H1 (cell line): ENCODE data around the gene PAQR8. TPM values are rescaled to one million over a fixed set of nuclear protein-coding genes. Genes with fewer than 3 reads are reported as not detected.

Source experiments
- CTCF ChIA-PET: fragments of 300-600 bp; sonication (Branson Sonifier 250); formaldehyde crosslinking; loops from one replicate; lab custom pipeline; 2021; ENCODE audit not compliant: partially characterized antibody; lab: Charles Lee
- POLR2A ChIA-PET: fragments of 300-600 bp; sonication (Branson Sonifier 250); formaldehyde crosslinking; loops from one replicate; lab custom pipeline; 2021; ENCODE audit warnings: inconsistent platforms; ENCODE audit not compliant: partially characterized antibody; lab: Charles Lee
- DNase-seq, 2 experiments: peaks; one replicate each; pipeline versions ENCODE4 v3.0.0 to v3.0.0-alpha.2; 2010 to 2022; ENCODE audit warnings: low spot score in 2 of 2, low read depth in 1 of 2, mixed read lengths in 1 of 2
- FAIRE-seq: peaks from 2 replicates; lab custom pipeline; 2011; peaks lifted over from hg19 to GRCh38; lab: Jason Lieb, UNC
- H2AFZ ChIP-seq: 2 replicates; pipeline ENCODE4 v1.8.1; 2012; ENCODE audit warnings: low read length, inconsistent platforms
- H2AK5ac ChIP-seq: 2 replicates; pipeline ENCODE4 v1.6.1; 2013; ENCODE audit warnings: low read depth, low read length
- H2BK120ac ChIP-seq: replicated peaks from 2 replicates; pipeline ENCODE3; 2013; ENCODE audit warnings: low read depth, low read length, inconsistent platforms
- H2BK12ac ChIP-seq: 2 replicates; pipeline ENCODE4 v1.6.1; 2013; ENCODE audit warnings: low read depth, low read length
- H2BK15ac ChIP-seq: 2 replicates; pipeline ENCODE4 v1.6.1; 2013; ENCODE audit warnings: low read length
- H2BK20ac ChIP-seq: 2 replicates; pipeline ENCODE4 v1.6.1; 2013; ENCODE audit warnings: low read length
- H2BK5ac ChIP-seq: 2 replicates; pipeline ENCODE4 v1.6.1; 2013; ENCODE audit warnings: low read depth, low read length
- H3K14ac ChIP-seq: 2 replicates; pipeline ENCODE4 v1.6.1; 2013; ENCODE audit warnings: inconsistent platforms; ENCODE audit not compliant: insufficient read length
- H3K18ac ChIP-seq: 2 replicates; pipeline ENCODE4 v1.6.1; 2013; ENCODE audit warnings: low read length; ENCODE audit errors: extremely low read depth
- H3K23ac ChIP-seq: 2 replicates; pipeline ENCODE4 v1.6.1; 2013; ENCODE audit warnings: inconsistent platforms; ENCODE audit not compliant: insufficient read length
- H3K23me2 ChIP-seq: 2 replicates; pipeline ENCODE4 v1.6.1; 2013; ENCODE audit warnings: low read depth, low read length
- H3K27ac ChIP-seq: 2 replicates; pipeline ENCODE4 v1.6.1; 2011; ENCODE audit warnings: low read depth, low read length, inconsistent platforms
- H3K27me3 ChIP-seq, 4 experiments: replicated peaks in 1 of 4; 1 replicate in 1 of 4; 2 replicates in 3 of 4; pipeline versions ENCODE4 v1.6.1 to v1.8.1; 2011 to 2013; ENCODE audit warnings: low read length in 3 of 4, mild to moderate bottlenecking in 3 of 4, inconsistent platforms in 2 of 4, mixed read lengths in 2 of 4, moderate library complexity in 1 of 4; ENCODE audit not compliant: control insufficient read depth in 3 of 4, insufficient read depth in 3 of 4; ENCODE audit errors: extremely low read depth in 1 of 4
- H3K36me3 ChIP-seq, 4 experiments: 2 replicates each; pipeline versions ENCODE4 v1.6.1 to v1.8.1; 2011 to 2013; ENCODE audit warnings: mild to moderate bottlenecking in 4 of 4, low read length in 3 of 4, moderate library complexity in 2 of 4, control low read depth in 1 of 4, inconsistent platforms in 1 of 4; ENCODE audit not compliant: insufficient read depth in 4 of 4, control insufficient read depth in 2 of 4
- H3K4ac ChIP-seq: replicated peaks from 2 replicates; pipeline ENCODE3; 2013; ENCODE audit warnings: low read length, low read depth, mixed read lengths, inconsistent platforms; ENCODE audit not compliant: insufficient read length
- H3K4me1 ChIP-seq, 4 experiments: replicated peaks in 1 of 4; 1 replicate in 1 of 4; 2 replicates in 3 of 4; pipeline versions ENCODE4 v1.6.1 to v1.8.1; 2011 to 2013; ENCODE audit warnings: low read length in 3 of 4, inconsistent platforms in 2 of 4, mixed read lengths in 1 of 4; ENCODE audit not compliant: insufficient read depth in 4 of 4, control insufficient read depth in 3 of 4
- H3K4me2 ChIP-seq, 2 experiments: 2 replicates each; pipeline versions ENCODE4 v1.6.1 to v1.8.1; 2011 to 2013; ENCODE audit warnings: low read depth in 2 of 2, low read length in 2 of 2, control low read depth in 1 of 2, inconsistent platforms in 1 of 2, mild to moderate bottlenecking in 1 of 2; ENCODE audit not compliant: insufficient read depth in 1 of 2
- H3K4me3 ChIP-seq, 4 experiments: fragments of 200-600, 300-600 bp in 1 of 4; sonication (generic), shearing (Covaris generic), sonication (Bioruptor Twin) in 1 of 4; 2 replicates each; pipeline versions ENCODE4 v1.5.1 to v1.8.1; 2011 to 2016; ENCODE audit warnings: low read length in 4 of 4, low read depth in 3 of 4, control low read depth in 2 of 4, inconsistent platforms in 2 of 4, mild to moderate bottlenecking in 2 of 4, mixed read lengths in 1 of 4, moderate library complexity in 1 of 4; ENCODE audit not compliant: insufficient read depth in 2 of 4; ENCODE audit errors: extremely low read depth in 1 of 4
- H3K56ac ChIP-seq: replicated peaks from 2 replicates; pipeline ENCODE3; 2013; ENCODE audit warnings: low read depth, mild to moderate bottlenecking, mixed read lengths, low read length, inconsistent platforms; ENCODE audit not compliant: insufficient read length
- H3K79me1 ChIP-seq: 2 replicates; pipeline ENCODE4 v1.6.1; 2013; ENCODE audit warnings: low read depth, low read length, control low read depth
- H3K79me2 ChIP-seq, 2 experiments: 2 replicates each; pipeline versions ENCODE4 v1.6.1 to v1.8.1; 2012 to 2013; ENCODE audit warnings: low read length in 2 of 2, mild to moderate bottlenecking in 2 of 2, inconsistent platforms in 1 of 2; ENCODE audit not compliant: insufficient read depth in 2 of 2, control insufficient read depth in 1 of 2
- H3K9ac ChIP-seq, 4 experiments: replicated peaks in 1 of 4; 1 replicate in 1 of 4; 2 replicates in 3 of 4; pipeline versions ENCODE4 v1.6.1 to v1.8.1; 2011 to 2013; ENCODE audit warnings: low read depth in 3 of 4, low read length in 3 of 4, control low read depth in 2 of 4, mild to moderate bottlenecking in 2 of 4, moderate library complexity in 2 of 4, inconsistent platforms in 1 of 4; ENCODE audit errors: extremely low read depth in 1 of 4
- H3K9me3 ChIP-seq, 2 experiments: 2 replicates each; pipeline versions ENCODE4 v1.6.1 to v1.8.1; 2012 to 2013; ENCODE audit warnings: mild to moderate bottlenecking in 2 of 2, moderate library complexity in 2 of 2, control low read depth in 1 of 2, inconsistent platforms in 1 of 2, low read depth in 1 of 2, low read length in 1 of 2, mixed read lengths in 1 of 2; ENCODE audit not compliant: insufficient read depth in 2 of 2
- H4K20me1 ChIP-seq, 2 experiments: replicated peaks in 1 of 2; 2 replicates each; pipeline versions ENCODE3 to v1.8.1; 2011 to 2013; ENCODE audit warnings: inconsistent platforms in 2 of 2, low read length in 2 of 2, mild to moderate bottlenecking in 1 of 2; ENCODE audit not compliant: insufficient read depth in 2 of 2, control insufficient read depth in 1 of 2
- H4K5ac ChIP-seq: 2 replicates; pipeline ENCODE4 v1.6.1; 2013; ENCODE audit warnings: low read length, low read depth, mixed read lengths, inconsistent platforms; ENCODE audit not compliant: insufficient read length
- H4K8ac ChIP-seq: 2 replicates; pipeline ENCODE4 v1.8.0; 2013; ENCODE audit warnings: mild to moderate bottlenecking, moderate library complexity, low read length, inconsistent platforms; ENCODE audit not compliant: insufficient read depth; ENCODE audit errors: extremely low read depth
- H4K91ac ChIP-seq: replicated peaks from 2 replicates; pipeline ENCODE3; 2013; ENCODE audit warnings: low read length, mixed read lengths, inconsistent platforms; ENCODE audit not compliant: insufficient read length
- CTBP2 ChIP-seq: IDR thresholded peaks from 2 replicates; pipeline ENCODE4 v1.7.0; 2011; ENCODE audit warnings: borderline replicate concordance, mild to moderate bottlenecking, moderate library complexity, mixed read lengths, low read length; ENCODE audit not compliant: insufficient read depth, insufficient read length
- WGBS, 2 experiments: shearing (Covaris generic) in 1 of 2; methylation state at CpG; one replicate each; pipeline versions ENCODE4 v1.1.6 to v1.1.7; 2013 to 2015; ENCODE audit warnings: low lambda C conversion rate in 2 of 2, mixed read lengths in 2 of 2, inconsistent platforms in 1 of 2, low coverage in 1 of 2, missing lambda C conversion rate in 1 of 2; ENCODE audit not compliant: insufficient replicate concordance in 2 of 2, insufficient coverage in 1 of 2, insufficient read length in 1 of 2; ENCODE audit errors: extremely low coverage in 1 of 2, missing lambda C conversion rate in 1 of 2; 5-methylcytosine and 5-hydroxymethylcytosine counted together
- polyA plus RNA-seq, 7 experiments: library from polyadenylated mRNA; depleted of rRNA in 3 of 7; stranded (reverse) in 5 of 7; unstranded in 2 of 7; fragments of >200 nt in 5 of 7; fragments of 200-250 nt in 2 of 7; gene quantifications; 1 replicate in 5 of 7; 2 replicates in 1 of 7; 4 replicates in 1 of 7; pipeline versions ENCODE4 v1.2.1 to v1.2.3, GENCODE V29; 2011 to 2013; ENCODE audit warnings: missing spikeins in 2 of 7, mixed read lengths in 2 of 7
- total RNA-seq: library from RNA; stranded (reverse); fragmentation: NEBNext Ultra II Directional; extraction: Animal tissue kit (Norgen Biotek cat#: 25700); gene quantifications from 2 replicates; pipeline ENCODE4 v1.2.1, GENCODE V29; 2021

Gene PAQR8
- total and polyA plus RNA-seq, 2 of the 8 experiments (the other 6 are each of a cell fraction or from before 2014, with no cell fraction given): 7.6 to 9.6 TPM

- no peak overlapping the region for H2BK120ac ChIP-seq
- 89% methylated on average over 2 of the region's 2 CpGs; no CpG with 5 or more reads in 1 of the 2 experiments for WGBS, 2 experiments
- H3K36me3 ChIP-seq: no peaks in the 10 kb centered on the region
- H3K23me2 ChIP-seq: no peaks in the 10 kb centered on the region
- no peak overlapping the region for H3K56ac ChIP-seq
- no peak overlapping the region for H3K23ac ChIP-seq
- H4K8ac ChIP-seq: no peak overlapping the region
- FAIRE-seq: no peak
- H2BK20ac ChIP-seq: no peak overlapping the region
- no peak overlapping the region for H3K4ac ChIP-seq
- no peaks in the 10 kb centered on the region for H3K27me3 ChIP-seq
- no peak overlapping the region for H4K91ac ChIP-seq
- POLR2A ChIA-PET: no interaction called here
- H3K4me2 ChIP-seq: no peak overlapping the region
- peaks cover 0 to 2% (median 0%) of the 10 kb centered on the region in 4 experiments; a peak in 1 of 7 replicates for H3K4me1 ChIP-seq
- no peak overlapping the region for H2BK15ac ChIP-seq
- no peak for TF ChIP-seq CTBP2
- no peak overlapping the region for H3K9ac ChIP-seq
- H4K20me1 ChIP-seq: no peaks in the 10 kb centered on the region
- H2BK12ac ChIP-seq: no peak overlapping the region
- H4K5ac ChIP-seq: no peak overlapping the region
- H3K79me2 ChIP-seq: 0 out of 4 replicates have a peak, but pooled peaks cover 0 to 4% of the 10 kb centered on the region in 2 experiments
- H3K4me3 ChIP-seq: no peak overlapping the region
- H2BK5ac ChIP-seq: no peak overlapping the region
- no peaks in the 10 kb centered on the region; the same call in 1 of the 2 replicates for H3K79me1 ChIP-seq
- H3K27ac ChIP-seq: no peak overlapping the region
- H2AK5ac ChIP-seq: no peak overlapping the region
- H3K18ac ChIP-seq: no peak overlapping the region
- no peak for DNase-seq
- CTCF ChIA-PET: interaction anchor here (1.2 to 1.3 kb wide), 3 partner anchors 14 to 31 kb away, joined by 3 to 4 read pairs (median 3); no protein-coding TSS in a partner anchor
- H2AFZ ChIP-seq: no peak overlapping the region
- H3K9me3 ChIP-seq: no peaks in the 10 kb centered on the region
- H3K14ac ChIP-seq: no peak overlapping the region
Measured at GRCh38 chr6:52369234-52369633, 7.3 kb downstream of the PAQR8 start.
